ENCODE measurements around the gene JCHAIN. TPM values are rescaled to one million over a fixed set of nuclear protein-coding genes. Genes with fewer than 3 reads are reported as not detected.

JCHAIN gene
- total and polyA plus RNA-seq, 2 of the 4 experiments (the other 2 are of a cell fraction), result 0.72 to 0.86 TPM

GRCh38 chr4:70608324-70608723 is 58.0 kb downstream of the JCHAIN start:
- Histone ChIP-seq H3K9ac (ENCODE audit: low read depth, low read length) (no peak overlapping the region), H3K4me3 (ENCODE audit: insufficient read depth, low read depth, low read length) (no peak overlapping the region), H2BK5ac (ENCODE audit: low read depth, low read length, poor library complexity, severe bottlenecking) (no peak overlapping the region), H3K4ac (ENCODE audit: low read depth, low read length) (no peak overlapping the region), H3K14ac (replicated peaks; ENCODE audit: low read depth, low read length) (no peak overlapping the region), H2BK20ac (ENCODE audit: low read depth, low read length) (no peak overlapping the region), H3K23ac (ENCODE audit: low read depth, low read length) (no peak overlapping the region; the same call in 1 of the 2 replicates), H3K4me1 (ENCODE audit: control insufficient read depth, insufficient read depth, low read length) (peaks cover 3% of the 10 kb centered on the region; the same call in 1 of the 2 replicates), H3K9me1 (ENCODE audit: insufficient read depth, low read length) (no peaks in the 10 kb centered on the region), H2BK15ac (ENCODE audit: low read depth, low read length) (no peak overlapping the region), H3K4me2 (ENCODE audit: low read depth, low read length) (no peak overlapping the region), H4K91ac (ENCODE audit: insufficient read depth, low read depth, low read length) (no peak overlapping the region), H4K5ac (ENCODE audit: low read depth, low read length) (no peak overlapping the region), H3K27ac (ENCODE audit: insufficient read depth, low read length) (no peak overlapping the region), H2AFZ (replicated peaks; ENCODE audit: low read length, poor library complexity) (no peak overlapping the region), H2AK5ac (ENCODE audit: low read depth, low read length) (no peak overlapping the region), H4K20me1 (ENCODE audit: insufficient read depth, low read length) (no peaks in the 10 kb centered on the region), H4K8ac (ENCODE audit: low read depth in 2 of 2, low read length in 2 of 2) (no peak overlapping the region), H3K27me3 (ENCODE audit: control insufficient read depth, insufficient read depth, low read length) (peaks cover 5% of the 10 kb centered on the region), H3K9me3 (ENCODE audit: control insufficient read depth, insufficient read depth, low read length) (no peaks in the 10 kb centered on the region), H3K36me3 (ENCODE audit: control insufficient read depth, insufficient read depth, low read length) (no peaks in the 10 kb centered on the region), H3K56ac (ENCODE audit: extremely low read depth, insufficient read depth, low read length) (no peak overlapping the region), H3K18ac (ENCODE audit: low read depth, low read length) (no peak overlapping the region), H3K79me1 (ENCODE audit: low read depth in 1 of 2, low read length in 2 of 2) (no peaks in the 10 kb centered on the region), H2BK120ac (ENCODE audit: low read depth, low read length) (no peak overlapping the region), H2AK9ac (replicated peaks; ENCODE audit: low read depth, low read length, poor library complexity) (no peak overlapping the region)
- no TSS peak for BruUV-seq (replicated peaks)
- WGBS, 2 experiments (ENCODE audit: extremely low coverage in 2 of 2, insufficient read length in 1 of 2), result no CpG with 5 or more reads among the region's 2 CpGs
- in situ Hi-C loops (cut with MboI; ENCODE audit: low sequenced_read_pairs) (loop anchor here (25.0 kb wide), 1 partner anchor 1104 kb away; no protein-coding TSS in a partner anchor), dilution Hi-C loops (cut with HindIII; ENCODE audit: low sequenced_read_pairs, unreplicated experiment) (no loop called here), intact Hi-C loops (cut with micrococcal nuclease) (loop anchor here (10.0 kb wide), 1 partner anchor 166 kb away; no protein-coding TSS in a partner anchor)
- ATAC-seq (ENCODE audit: low read depth) (no peak), DNase-seq (no peak)
- ChIA-PET CTCF (no interaction called here), POLR2A (ENCODE audit: unreplicated experiment) (no interaction called here)
- TF ChIP-seq MAFK (IDR thresholded peaks at IDR 0.05; ENCODE audit: low read depth, low read length) (no peak), CHD1 (IDR thresholded peaks at IDR 0.05; ENCODE audit: low read depth, low read length) (no peak), FOS (IDR thresholded peaks at IDR 0.05; ENCODE audit: low read depth, low read length) (no peak), SMC3 (IDR thresholded peaks at IDR 0.05; ENCODE audit: low read depth, low read length) (no peak)

All from IMR-90 (cell line).